Measurements from ENCODE around the gene UNK.

Gene UNK, protein sequence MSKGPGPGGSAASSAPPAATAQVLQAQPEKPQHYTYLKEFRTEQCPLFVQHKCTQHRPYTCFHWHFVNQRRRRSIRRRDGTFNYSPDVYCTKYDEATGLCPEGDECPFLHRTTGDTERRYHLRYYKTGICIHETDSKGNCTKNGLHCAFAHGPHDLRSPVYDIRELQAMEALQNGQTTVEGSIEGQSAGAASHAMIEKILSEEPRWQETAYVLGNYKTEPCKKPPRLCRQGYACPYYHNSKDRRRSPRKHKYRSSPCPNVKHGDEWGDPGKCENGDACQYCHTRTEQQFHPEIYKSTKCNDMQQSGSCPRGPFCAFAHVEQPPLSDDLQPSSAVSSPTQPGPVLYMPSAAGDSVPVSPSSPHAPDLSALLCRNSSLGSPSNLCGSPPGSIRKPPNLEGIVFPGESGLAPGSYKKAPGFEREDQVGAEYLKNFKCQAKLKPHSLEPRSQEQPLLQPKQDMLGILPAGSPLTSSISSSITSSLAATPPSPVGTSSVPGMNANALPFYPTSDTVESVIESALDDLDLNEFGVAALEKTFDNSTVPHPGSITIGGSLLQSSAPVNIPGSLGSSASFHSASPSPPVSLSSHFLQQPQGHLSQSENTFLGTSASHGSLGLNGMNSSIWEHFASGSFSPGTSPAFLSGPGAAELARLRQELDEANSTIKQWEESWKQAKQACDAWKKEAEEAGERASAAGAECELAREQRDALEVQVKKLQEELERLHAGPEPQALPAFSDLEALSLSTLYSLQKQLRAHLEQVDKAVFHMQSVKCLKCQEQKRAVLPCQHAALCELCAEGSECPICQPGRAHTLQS

DNA sequence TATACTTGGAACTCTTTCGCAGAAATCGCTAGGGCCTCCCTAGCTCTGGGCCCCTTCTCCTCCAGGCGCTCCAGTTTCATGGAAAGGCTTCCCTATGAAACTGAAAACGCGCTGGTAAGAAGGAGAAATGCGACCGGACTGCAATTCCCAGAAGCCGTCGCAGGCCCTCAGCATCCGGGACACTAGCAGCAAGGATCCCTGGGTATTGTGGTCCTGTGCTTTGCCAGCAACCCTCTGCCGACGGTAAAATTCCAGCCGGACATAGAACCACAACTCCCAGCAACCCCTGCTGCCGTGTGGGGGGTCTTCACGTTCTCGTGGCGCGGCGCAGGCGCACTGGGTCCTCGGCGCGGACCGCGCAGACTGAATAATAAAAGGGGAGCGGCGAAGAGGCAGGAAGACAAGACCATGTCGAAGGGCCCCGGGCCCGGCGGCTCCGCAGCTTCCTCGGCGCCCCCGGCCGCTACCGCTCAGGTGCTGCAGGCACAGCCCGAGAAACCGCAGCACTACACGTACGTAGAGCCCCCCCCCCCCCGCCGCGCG lies at the start of gene UNK:
Gene UNK, plus strand, starts transcription at position 334 of the 543 bp plus-strand sequence. Its CDS starts 75 bp downstream, at position 409.
- DNase-seq: peak; percentile 98

DNA sequence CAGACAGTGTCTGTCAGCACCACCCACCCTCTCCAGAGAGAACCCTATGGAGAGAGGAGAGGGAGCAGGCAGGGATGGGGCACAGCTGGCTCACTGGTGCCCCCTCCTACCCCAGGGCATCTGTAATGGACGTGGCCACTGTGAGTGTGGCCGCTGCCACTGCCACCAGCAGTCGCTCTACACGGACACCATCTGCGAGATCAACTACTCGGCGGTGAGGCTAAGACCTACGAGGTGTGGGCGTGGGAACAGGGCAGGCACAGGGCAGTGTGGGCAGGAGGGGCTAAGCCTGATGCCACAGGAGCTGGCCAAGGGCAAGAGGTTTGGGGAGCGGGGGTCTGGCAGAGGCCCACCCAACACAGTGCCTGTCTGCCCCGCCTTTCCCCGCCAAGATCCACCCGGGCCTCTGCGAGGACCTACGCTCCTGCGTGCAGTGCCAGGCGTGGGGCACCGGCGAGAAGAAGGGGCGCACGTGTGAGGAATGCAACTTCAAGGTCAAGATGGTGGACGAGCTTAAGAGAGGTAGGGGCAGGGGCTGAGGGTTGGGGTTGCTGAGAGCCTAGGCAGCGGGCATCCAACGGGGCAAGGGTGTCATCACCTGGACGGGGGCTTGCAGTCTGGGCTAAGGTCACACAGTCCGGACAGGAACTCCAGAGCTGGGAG lies 48.3 kb upstream of the UNK start:
- no peak for DNase-seq

DNA sequence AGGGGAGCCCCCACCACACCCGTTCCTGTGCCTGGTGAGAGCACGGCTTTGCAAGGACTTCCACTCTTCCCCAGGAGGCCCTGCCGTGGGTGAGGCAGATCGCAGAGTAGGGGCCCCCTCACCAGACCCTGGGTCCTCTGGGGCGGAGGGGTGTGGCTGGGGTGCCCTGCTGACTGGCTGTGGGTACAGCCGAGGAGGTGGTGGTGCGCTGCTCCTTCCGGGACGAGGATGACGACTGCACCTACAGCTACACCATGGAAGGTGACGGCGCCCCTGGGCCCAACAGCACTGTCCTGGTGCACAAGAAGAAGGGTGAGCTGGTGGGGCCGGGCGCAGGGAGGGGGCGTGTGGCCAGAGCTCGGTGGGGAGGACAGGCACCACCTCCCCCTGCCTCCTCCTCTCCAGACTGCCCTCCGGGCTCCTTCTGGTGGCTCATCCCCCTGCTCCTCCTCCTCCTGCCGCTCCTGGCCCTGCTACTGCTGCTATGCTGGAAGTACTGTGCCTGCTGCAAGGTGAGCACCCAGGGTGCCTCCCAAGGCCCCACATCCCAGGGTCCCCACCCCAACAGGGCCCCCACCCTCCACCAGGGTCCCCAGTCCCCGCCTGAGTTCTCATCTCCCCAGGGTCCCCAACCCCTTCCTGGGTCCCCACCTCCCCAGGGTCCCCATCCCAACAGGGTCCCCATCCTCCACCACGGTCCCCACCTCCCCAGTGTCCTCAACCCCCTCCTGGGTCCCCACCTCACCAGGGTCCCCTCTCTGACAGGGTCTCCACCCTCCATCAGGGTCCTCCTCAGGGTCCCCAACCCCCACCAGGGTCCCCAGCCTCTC lies 47.3 kb upstream of the UNK start:
- DNase-seq: no peak

DNA sequence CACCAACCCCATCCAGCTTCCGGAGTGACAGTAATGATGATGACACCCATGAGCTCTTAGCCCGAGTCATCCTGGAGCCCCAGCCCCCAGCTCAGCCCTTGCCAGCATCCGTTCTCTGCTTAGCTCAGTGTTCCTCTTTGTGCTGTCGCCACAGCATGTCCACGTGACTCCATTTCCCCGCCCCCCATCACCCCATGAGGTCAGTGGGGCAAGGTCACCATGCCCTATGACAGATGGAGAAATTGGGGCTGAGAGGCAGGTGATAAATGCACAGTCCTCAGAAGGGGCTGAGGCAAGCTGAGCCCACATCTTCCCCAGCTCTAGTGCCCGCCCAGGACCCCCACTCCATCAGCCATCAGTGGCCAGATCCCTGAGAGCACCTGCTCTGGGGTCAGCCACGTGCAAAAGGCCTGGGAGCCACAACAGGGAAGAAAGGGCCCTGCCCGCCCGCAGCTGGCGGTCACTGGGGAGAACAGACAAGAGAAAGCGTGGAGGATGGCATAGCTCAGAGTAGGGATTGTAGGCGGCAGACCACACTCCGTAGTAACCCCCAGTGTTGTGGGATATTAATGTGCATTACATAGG lies 46.3 kb upstream of the UNK start:
- no peak for DNase-seq

DNA sequence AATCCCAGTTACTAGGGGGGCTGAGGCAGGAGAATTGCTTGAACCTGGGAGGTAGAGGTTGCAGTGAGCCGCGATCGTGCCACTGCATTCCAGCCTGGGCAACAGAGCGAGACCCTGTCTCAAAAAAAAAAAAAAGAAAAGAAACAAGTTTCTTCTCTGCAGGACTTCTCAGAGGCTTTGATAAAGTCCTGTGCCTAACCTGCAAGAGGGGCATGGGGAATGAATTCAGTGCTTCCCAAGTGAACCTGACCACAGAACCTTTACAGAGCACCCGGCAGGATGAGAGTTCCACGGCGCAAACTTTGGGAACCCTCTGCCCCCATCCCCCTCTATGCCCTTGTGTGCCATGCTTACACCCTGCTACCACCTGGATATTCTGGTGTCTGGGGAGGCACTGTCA lies 45.4 kb upstream of the UNK start:
- DNase-seq: no peak

DNA sequence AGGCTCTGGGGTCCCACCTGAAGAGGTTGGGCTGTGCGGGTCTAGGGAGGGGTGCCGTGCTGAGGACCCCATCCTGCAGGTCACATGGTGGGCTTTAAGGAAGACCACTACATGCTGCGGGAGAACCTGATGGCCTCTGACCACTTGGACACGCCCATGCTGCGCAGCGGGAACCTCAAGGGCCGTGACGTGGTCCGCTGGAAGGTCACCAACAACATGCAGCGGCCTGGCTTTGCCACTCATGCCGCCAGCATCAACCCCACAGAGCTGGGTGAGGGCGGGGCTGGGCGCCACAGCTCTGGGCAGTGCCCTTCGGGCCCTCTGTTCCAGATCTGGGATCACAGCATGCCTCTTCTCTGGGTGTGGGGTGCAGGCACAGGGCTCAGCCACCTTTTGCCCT lies 44.8 kb upstream of the UNK start:
- DNase-seq: no peak

DNA sequence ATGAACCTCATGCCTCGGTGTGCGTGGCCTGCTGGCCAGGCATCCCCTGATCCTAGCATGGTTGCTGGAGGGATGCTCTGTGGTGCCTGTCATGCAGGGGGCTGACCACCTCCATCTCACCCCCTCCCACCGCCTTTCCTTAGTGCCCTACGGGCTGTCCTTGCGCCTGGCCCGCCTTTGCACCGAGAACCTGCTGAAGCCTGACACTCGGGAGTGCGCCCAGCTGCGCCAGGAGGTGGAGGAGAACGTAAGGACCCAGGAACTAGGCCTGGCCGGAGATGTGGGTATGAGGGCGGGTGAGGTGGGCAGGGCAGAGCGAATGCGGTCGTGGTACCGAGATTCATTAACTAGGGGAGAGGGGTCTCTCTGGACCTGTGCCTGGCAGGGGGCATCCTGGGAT lies 44.4 kb upstream of the UNK start:
- no peak for DNase-seq

DNA sequence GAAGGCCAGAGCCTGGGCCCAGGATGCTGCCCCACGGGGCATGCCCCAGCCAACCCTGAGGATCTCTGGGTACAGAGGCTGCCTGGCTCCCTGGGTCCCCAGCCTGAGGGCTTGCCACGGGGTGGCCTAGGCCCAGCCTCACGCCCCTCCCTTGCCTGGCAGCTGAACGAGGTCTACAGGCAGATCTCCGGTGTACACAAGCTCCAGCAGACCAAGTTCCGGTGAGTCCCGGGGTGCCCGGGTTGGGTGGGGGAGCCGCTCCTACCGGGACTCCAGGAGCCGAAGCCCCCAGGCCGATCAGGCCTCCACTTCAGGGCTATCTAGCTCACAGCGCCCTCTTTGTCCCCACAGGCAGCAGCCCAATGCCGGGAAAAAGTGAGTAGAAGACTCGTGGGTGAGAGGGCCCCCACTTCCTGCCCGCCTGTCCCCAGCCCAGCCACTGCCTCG lies 44.0 kb upstream of the UNK start:
- no peak for DNase-seq

DNA sequence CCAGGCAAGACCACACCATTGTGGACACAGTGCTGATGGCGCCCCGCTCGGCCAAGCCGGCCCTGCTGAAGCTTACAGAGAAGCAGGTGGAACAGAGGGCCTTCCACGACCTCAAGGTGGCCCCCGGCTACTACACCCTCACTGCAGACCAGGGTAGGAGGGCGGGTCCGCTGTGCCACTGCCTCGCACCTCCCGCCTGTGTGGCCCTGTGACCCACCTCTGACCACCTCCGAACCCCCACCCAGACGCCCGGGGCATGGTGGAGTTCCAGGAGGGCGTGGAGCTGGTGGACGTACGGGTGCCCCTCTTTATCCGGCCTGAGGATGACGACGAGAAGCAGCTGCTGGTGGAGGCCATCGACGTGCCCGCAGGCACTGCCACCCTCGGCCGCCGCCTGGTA lies 42.3 kb upstream of the UNK start:
- no peak for DNase-seq

DNA sequence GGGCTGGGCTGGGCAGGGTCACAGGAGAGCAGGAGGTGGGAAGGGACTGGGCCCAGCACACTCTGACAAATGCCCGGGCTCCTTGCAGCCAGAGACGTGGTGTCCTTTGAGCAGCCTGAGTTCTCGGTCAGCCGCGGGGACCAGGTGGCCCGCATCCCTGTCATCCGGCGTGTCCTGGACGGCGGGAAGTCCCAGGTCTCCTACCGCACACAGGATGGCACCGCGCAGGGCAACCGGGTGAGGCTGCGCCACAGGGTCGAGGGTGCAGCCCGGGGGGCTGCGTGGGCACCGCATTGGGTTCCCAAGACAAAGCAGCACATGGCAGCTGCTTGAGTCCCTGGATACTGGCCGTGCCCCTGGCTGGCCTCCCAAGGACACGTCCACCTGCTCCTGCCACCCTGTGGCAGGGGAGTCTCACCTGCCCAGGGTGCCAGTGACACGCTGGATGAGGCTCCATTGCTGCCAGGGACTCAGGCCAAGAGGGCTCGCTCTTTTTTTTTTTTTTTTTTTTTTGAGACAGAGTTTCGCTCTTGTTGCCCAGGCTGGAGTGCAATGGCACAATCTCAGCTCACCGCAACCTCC lies 40.9 kb upstream of the UNK start:
- no peak for DNase-seq

DNA sequence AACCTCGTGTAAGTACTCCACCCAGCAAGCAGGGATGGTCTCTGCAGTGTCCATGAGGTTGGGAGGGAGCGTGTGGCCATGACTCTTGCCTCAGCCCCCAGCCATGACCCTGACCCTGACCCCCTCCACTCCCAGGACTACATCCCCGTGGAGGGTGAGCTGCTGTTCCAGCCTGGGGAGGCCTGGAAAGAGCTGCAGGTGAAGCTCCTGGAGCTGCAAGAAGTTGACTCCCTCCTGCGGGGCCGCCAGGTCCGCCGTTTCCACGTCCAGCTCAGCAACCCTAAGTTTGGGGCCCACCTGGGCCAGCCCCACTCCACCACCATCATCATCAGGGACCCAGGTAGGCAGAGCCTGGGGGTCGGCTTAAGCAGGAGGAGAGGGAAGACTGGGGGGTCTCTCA lies 35.9 kb upstream of the UNK start:
- DNase-seq: no peak

DNA sequence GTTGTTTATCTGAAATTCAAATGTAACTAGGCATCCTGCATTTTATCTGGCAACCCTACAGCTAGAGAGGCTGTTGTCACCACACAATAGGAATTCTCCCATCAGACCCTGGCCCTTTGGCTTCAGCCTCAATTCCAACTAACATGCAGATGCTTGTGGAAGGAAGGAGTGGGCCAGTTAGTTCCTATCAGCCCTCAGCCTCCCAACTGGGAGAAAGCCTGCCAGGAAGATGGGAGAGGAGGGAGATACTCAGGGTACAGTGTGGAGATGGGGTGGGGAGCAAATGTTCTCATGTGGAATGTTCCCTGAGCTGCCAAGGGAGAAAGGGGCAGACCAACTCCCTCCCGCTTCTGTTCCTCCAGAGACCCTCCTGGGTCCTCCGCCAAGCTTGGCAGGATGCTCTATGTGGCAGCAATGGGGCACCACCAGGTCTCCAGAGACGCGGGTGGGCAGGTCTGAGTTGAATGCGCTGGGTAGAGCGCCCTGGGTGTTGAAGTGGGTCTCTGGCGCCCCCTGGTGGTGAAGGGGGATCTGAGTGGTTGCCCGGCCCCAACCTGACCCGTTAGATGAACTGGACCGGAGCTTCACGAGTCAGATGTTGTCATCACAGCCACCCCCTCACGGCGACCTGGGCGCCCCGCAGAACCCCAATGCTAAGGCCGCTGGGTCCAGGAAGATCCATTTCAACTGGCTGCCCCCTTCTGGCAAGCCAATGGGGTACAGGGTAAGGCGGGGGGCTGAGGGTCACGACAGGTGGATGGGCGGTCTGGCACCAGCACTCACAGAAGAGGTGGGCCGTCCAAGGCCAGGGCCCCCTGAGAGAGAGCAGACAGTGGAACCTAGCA lies 34.8 kb upstream of the UNK start:
- peak; percentile 22 for DNase-seq

DNA sequence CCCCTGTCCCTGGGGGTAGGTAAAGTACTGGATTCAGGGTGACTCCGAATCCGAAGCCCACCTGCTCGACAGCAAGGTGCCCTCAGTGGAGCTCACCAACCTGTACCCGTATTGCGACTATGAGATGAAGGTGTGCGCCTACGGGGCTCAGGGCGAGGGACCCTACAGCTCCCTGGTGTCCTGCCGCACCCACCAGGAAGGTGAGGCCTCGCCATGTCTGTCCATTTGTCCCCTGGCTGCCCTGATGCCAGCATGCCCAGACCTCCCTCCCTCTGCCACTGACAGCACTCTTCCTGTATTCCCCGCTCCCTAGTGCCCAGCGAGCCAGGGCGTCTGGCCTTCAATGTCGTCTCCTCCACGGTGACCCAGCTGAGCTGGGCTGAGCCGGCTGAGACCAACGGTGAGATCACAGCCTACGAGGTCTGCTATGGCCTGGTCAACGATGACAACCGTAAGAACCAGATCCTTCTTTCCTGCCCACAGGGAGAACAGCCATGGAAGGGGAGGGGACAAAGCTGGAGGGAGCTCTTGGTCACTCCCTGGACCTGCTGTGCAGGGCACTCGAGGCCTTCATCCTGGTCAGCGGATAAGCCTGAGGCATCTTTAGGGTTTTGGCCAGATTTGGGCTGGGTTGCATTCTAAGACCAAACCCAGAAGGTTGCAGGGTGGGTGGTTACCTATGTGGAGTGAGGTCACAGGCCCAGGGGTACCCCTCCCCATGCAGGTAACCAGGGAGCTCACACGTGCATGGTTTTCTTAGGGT lies 33.8 kb upstream of the UNK start:
- DNase-seq: no peak

DNA sequence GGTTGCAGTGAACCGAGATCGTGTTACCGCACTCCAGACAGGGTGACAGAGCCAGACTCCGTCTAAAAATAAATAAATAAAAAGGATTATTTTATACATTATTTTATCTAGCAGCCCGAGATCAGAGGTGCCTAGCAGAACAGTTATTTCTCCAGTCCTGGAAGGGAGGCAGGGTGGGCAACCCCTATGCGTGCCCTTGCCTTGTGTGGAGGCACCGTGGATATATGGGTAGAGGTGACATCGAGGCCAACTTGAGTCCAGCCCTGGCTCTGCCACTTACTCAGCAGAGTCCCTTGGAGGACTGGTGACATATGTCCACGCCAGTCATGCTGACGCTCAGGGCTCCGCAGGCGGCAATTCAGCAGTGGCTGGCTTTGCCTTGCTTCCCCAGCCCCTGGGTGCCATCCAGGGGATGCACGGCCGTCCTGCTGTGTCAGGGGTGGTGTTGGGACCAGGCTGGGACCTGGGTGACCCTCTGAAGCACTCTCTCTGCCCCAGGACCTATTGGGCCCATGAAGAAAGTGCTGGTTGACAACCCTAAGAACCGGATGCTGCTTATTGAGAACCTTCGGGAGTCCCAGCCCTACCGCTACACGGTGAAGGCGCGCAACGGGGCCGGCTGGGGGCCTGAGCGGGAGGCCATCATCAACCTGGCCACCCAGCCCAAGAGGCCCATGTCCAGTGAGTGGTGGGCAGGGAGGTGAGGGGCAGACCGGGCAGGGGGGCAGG lies 32.8 kb upstream of the UNK start:
- no peak for DNase-seq

DNA sequence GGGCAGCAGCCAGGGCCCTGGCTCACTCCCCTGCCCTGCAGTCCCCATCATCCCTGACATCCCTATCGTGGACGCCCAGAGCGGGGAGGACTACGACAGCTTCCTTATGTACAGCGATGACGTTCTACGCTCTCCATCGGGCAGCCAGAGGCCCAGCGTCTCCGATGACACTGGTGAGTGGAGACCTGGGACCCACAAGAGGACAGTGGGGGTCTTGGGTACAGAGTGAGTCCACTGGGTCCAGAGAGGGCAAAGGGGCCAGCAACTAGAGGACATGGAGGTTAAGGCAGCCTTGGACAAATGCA lies 32.2 kb upstream of the UNK start:
- DNase-seq: no peak

DNA sequence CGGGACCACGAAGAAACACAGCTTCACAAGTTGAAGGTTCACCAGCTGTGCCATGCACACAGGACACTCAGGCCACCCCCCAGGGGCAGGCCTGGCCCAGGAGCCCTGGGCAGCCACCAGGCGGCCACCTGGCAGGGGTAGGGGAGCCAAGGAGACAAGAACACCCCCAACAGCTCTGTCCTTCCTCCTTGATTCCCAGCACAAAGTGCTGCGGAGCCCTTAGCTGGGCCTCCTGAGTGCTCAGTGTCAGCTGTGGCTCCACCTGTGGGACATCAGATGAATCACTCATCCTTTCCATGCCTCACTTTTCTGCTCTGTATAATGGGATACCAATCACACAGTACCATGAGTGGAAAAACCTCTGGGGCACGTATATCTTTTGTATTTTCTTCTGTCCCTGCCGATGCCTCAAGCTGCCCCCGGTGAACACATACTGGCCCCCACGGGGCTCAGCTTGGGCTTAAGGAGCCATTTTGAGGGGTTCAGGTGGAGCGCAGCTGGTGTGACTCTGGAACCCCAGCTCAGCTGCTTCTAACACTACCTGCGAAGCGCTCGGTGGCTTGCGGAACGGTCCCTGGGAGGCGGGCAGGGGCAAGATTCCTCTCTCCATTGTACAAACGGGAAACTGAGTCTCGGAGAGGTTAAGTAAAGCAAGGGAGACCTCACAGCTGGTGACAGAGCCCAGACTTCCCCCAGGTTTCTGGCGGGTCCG lies 31.6 kb upstream of the UNK start:
- no peak for DNase-seq

DNA sequence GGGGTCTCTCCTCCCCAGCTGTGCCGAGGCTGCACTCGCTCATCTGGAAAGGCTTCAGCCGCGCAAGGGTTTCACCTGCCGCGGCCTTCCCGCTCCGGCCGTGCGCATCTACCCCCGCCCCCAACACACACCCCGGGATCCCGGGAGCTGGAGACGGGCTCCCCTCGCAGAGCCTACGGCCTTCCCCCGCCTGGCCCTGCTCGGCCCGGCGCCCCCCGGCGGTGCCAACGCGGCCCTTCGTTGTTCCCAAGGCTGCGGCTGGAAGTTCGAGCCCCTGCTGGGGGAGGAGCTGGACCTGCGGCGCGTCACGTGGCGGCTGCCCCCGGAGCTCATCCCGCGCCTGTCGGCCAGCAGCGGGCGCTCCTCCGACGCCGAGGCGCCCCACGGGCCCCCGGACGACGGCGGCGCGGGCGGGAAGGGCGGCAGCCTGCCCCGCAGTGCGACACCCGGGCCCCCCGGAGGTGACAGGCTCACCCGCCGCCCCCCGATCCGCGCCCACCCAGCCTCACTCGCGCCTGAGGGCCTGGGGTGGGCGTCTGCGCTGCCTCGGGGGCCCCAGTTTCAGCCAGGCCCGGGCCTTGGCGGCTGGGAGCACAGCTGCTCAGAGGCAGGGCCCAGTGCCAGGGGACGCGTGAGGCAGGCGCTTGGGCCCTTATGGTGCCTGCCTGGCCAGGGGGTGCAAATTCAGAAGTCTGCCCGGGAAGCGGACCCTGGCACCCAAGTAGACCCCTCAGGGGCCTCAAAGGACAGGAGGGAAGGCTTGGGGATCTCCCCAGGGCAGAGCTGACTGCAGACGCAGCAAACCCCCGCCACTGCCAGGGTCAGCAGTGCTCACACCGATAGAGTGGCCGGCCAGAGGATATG lies 30.9 kb upstream of the UNK start:
- DNase-seq: peak; percentile 52
